Neural cell (in vitro differentiated cells): Measurements from ENCODE around the gene PKP2. TPM values are rescaled to one million over a fixed set of nuclear protein-coding genes. Genes with fewer than 3 reads are reported as not detected.

Source experiments
- H2AFZ ChIP-seq: fragments of 200-600, 300-800 bp; sonication (generic), shearing (Covaris generic); 2 replicates; pipeline ENCODE4 v1.6.0; 2014; ENCODE audit warnings: low read depth, mild to moderate bottlenecking, antibody characterized with exemption, low read length, moderate library complexity
- H3F3A ChIP-seq: fragments of 200-600 bp; shearing (Covaris generic); 2 replicates; pipeline ENCODE4 v1.6.1; 2016; ENCODE audit warnings: mild to moderate bottlenecking, moderate library complexity, mixed read lengths, antibody characterized with exemption, low read length; ENCODE audit not compliant: insufficient read depth, poor library complexity, severe bottlenecking
- H3K27ac ChIP-seq: fragments of 200-600, 300-800 bp; sonication (generic), shearing (Covaris generic); 2 replicates; pipeline ENCODE4 v1.5.1; 2014; ENCODE audit warnings: mild to moderate bottlenecking, low read length, moderate library complexity
- H3K27me3 ChIP-seq: fragments of 300-800, 200-600 bp; sonication (generic), shearing (Covaris generic); 2 replicates; pipeline ENCODE4 v1.6.0; 2014; ENCODE audit warnings: mild to moderate bottlenecking, low read depth, low read length, moderate library complexity; ENCODE audit not compliant: insufficient read depth
- H3K36me3 ChIP-seq: fragments of 300-800, 200-600 bp; sonication (generic), shearing (Covaris generic); 2 replicates; pipeline ENCODE4 v1.5.1; 2014; ENCODE audit warnings: mild to moderate bottlenecking, antibody characterized with exemption, low read length, moderate library complexity; ENCODE audit not compliant: insufficient read depth
- H3K4me2 ChIP-seq: fragments of 300-800, 200-600 bp; sonication (generic), shearing (Covaris generic); 2 replicates; pipeline ENCODE4 v1.6.0; 2014; ENCODE audit warnings: mild to moderate bottlenecking, low read length
- H3K4me3 ChIP-seq: fragments of 300-800, 200-600 bp; sonication (generic), shearing (Covaris generic); 2 replicates; pipeline ENCODE4 v1.5.1; 2014; ENCODE audit warnings: mild to moderate bottlenecking, low read length, moderate library complexity
- H3K79me2 ChIP-seq: fragments of 200-600 bp; shearing (Covaris generic); replicated peaks from 2 replicates; pipeline ENCODE4 v1.6.0; 2014; ENCODE audit warnings: mild to moderate bottlenecking, low read length, moderate library complexity; ENCODE audit not compliant: insufficient read depth
- H3K9ac ChIP-seq: fragments of 300-800, 200-600 bp; sonication (generic), shearing (Covaris generic); 2 replicates; pipeline ENCODE4 v1.6.1; 2016; ENCODE audit warnings: mild to moderate bottlenecking, low read length, mixed read lengths
- H3K9me2 ChIP-seq: fragments of 200-600 bp; shearing (Covaris generic); 2 replicates; pipeline ENCODE4 v1.6.1; 2016; ENCODE audit warnings: mild to moderate bottlenecking, low read length, mixed read lengths; ENCODE audit not compliant: insufficient read depth
- H3K9me3 ChIP-seq: fragments of 200-600, 300-800 bp; sonication (generic), shearing (Covaris generic); 2 replicates; pipeline ENCODE4 v1.6.1; 2016; ENCODE audit warnings: mild to moderate bottlenecking, mixed run types, low read length, moderate library complexity, mixed read lengths
- H4K20me1 ChIP-seq: fragments of 200-600 bp; shearing (Covaris generic); 2 replicates; pipeline ENCODE4 v1.6.1; 2016; ENCODE audit warnings: mild to moderate bottlenecking, mixed run types; ENCODE audit not compliant: insufficient read depth
- EP300 ChIP-seq: fragments of 450-650 bp; conservative IDR thresholded peaks from 2 replicates; pipeline ENCODE4 v1.6.1; 2014; ENCODE audit warnings: antibody characterized with exemption, mild to moderate bottlenecking, moderate library complexity; ENCODE audit not compliant: poor library complexity, severe bottlenecking
- EZH2 ChIP-seq: fragments of 200-600, 300-800 bp; shearing (Covaris generic), sonication (generic); IDR thresholded peaks from 2 replicates; pipeline ENCODE4 v1.6.1; 2014; ENCODE audit warnings: antibody characterized with exemption, low read length, borderline replicate concordance, mild to moderate bottlenecking; ENCODE audit not compliant: insufficient read depth, poor library complexity, severe bottlenecking
- MXI1 ChIP-seq: fragments of 450-650 bp; conservative IDR thresholded peaks from 2 replicates; pipeline ENCODE4 v1.6.1; 2014; ENCODE audit warnings: antibody characterized with exemption, mild to moderate bottlenecking; ENCODE audit not compliant: poor library complexity, severe bottlenecking
- POLR2AphosphoS5 ChIP-seq: IDR thresholded peaks from 2 replicates; pipeline ENCODE4 v1.6.1; 2012
- RAD21 ChIP-seq: fragments of 450-650 bp; conservative IDR thresholded peaks from 2 replicates; pipeline ENCODE4 v1.6.1; 2014; ENCODE audit warnings: antibody characterized with exemption, mild to moderate bottlenecking, moderate library complexity
- SMC3 ChIP-seq: fragments of 450-650 bp; conservative IDR thresholded peaks from 2 replicates; pipeline ENCODE4 v1.6.1; 2014; ENCODE audit warnings: antibody characterized with exemption, mild to moderate bottlenecking, moderate library complexity; ENCODE audit not compliant: poor library complexity
- TAF1 ChIP-seq: IDR thresholded peaks from 2 replicates; pipeline ENCODE4 v1.6.1; 2012; ENCODE audit warnings: low read depth
- polyA plus RNA-seq: library from polyadenylated mRNA; depleted of rRNA; stranded (reverse); fragments of >200 nt; gene quantifications from 2 replicates; pipeline ENCODE4 v1.2.3, GENCODE V29; 2014
- TF ChIP-seq, protein P1 (sequence below): IDR thresholded peaks from 2 replicates; pipeline ENCODE4 v1.6.1; 2012; ENCODE audit warnings: borderline replicate concordance
- TF ChIP-seq, protein P2 (sequence below): fragments of 450-650 bp; IDR thresholded peaks from 2 replicates; pipeline ENCODE4 v1.5.1; 2014; ENCODE audit warnings: antibody characterized with exemption, mild to moderate bottlenecking, moderate library complexity; ENCODE audit not compliant: poor library complexity, severe bottlenecking

The PKP2 gene
- polyA plus RNA-seq, 1 donor from 2014 or later, result 4.0 TPM

DNA sequence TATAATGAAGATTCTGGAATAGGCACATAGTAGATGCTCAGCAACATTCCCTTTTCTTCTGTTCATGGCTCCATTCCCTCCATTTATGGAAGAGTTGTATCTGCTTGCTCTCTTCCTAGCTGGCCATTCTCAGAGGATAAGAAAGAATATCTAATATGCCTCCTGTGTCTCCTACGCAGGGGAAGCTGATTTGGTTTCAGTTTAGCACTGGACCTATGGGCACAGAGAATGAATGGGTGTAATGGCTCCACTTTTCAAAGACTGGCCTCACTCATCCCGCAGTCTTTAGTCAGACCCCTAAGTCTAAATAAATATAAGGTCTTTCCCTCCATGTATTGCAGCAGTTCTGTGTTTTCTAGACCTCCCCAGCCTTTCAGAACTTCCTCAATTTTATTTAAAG lies 2.0 kb downstream of the PKP2 start:
- H3K79me2 ChIP-seq, result no peaks in the 10 kb centered on the region
- H3K27ac ChIP-seq, result no peak overlapping the region
- TF ChIP-seq, protein P1, sequence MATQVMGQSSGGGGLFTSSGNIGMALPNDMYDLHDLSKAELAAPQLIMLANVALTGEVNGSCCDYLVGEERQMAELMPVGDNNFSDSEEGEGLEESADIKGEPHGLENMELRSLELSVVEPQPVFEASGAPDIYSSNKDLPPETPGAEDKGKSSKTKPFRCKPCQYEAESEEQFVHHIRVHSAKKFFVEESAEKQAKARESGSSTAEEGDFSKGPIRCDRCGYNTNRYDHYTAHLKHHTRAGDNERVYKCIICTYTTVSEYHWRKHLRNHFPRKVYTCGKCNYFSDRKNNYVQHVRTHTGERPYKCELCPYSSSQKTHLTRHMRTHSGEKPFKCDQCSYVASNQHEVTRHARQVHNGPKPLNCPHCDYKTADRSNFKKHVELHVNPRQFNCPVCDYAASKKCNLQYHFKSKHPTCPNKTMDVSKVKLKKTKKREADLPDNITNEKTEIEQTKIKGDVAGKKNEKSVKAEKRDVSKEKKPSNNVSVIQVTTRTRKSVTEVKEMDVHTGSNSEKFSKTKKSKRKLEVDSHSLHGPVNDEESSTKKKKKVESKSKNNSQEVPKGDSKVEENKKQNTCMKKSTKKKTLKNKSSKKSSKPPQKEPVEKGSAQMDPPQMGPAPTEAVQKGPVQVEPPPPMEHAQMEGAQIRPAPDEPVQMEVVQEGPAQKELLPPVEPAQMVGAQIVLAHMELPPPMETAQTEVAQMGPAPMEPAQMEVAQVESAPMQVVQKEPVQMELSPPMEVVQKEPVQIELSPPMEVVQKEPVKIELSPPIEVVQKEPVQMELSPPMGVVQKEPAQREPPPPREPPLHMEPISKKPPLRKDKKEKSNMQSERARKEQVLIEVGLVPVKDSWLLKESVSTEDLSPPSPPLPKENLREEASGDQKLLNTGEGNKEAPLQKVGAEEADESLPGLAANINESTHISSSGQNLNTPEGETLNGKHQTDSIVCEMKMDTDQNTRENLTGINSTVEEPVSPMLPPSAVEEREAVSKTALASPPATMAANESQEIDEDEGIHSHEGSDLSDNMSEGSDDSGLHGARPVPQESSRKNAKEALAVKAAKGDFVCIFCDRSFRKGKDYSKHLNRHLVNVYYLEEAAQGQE, result no peak
- TF ChIP-seq EZH2 (no peak), MXI1 (no peak), SMC3 (no peak), TAF1 (no peak), RAD21 (no peak), EP300 (no peak), POLR2AphosphoS5 (no peak)
- TF ChIP-seq, protein P2, sequence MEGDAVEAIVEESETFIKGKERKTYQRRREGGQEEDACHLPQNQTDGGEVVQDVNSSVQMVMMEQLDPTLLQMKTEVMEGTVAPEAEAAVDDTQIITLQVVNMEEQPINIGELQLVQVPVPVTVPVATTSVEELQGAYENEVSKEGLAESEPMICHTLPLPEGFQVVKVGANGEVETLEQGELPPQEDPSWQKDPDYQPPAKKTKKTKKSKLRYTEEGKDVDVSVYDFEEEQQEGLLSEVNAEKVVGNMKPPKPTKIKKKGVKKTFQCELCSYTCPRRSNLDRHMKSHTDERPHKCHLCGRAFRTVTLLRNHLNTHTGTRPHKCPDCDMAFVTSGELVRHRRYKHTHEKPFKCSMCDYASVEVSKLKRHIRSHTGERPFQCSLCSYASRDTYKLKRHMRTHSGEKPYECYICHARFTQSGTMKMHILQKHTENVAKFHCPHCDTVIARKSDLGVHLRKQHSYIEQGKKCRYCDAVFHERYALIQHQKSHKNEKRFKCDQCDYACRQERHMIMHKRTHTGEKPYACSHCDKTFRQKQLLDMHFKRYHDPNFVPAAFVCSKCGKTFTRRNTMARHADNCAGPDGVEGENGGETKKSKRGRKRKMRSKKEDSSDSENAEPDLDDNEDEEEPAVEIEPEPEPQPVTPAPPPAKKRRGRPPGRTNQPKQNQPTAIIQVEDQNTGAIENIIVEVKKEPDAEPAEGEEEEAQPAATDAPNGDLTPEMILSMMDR, result no peak
- no peak overlapping the region for H3K4me2 ChIP-seq
- no peaks in the 10 kb centered on the region for H3K9me2 ChIP-seq
- H3K36me3 ChIP-seq, result no peaks in the 10 kb centered on the region
- peaks cover 3% of the 10 kb centered on the region for H3F3A ChIP-seq
- H3K4me3 ChIP-seq, result no peak overlapping the region
- no peaks in the 10 kb centered on the region for H3K9me3 ChIP-seq
- no peaks in the 10 kb centered on the region for H4K20me1 ChIP-seq
- no peak overlapping the region for H2AFZ ChIP-seq
- peaks cover 17% of the 10 kb centered on the region for H3K27me3 ChIP-seq
- no peak overlapping the region for H3K9ac ChIP-seq

DNA sequence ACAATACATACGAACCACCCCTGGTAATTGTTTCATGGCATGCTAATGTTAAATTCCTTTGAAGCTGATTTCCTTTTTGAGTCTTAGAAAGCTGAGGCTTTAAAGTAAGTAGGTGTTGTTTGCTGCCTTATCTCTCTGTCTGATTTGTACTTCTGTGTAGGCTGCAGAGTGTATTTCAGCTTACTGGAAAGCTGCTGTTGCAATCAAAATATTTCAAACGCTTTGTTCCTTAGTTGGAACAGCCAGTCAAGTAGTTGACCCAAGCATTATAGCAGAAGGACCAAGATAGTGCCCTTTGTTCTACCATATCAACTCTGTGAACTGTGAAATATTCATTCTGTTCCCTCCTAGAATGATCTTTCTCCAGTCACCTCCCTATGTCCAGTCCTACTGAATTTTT lies 3.1 kb downstream of the PKP2 start:
- Histone ChIP-seq H3K36me3 (no peaks in the 10 kb centered on the region), H3K4me3 (peak overlapping the region; percentile 42), H4K20me1 (no peaks in the 10 kb centered on the region), H3K27me3 (peaks cover 17% of the 10 kb centered on the region), H3K4me2 (peak overlapping the region; percentile 31), H3K9me2 (no peaks in the 10 kb centered on the region), H3F3A (peaks cover 3% of the 10 kb centered on the region), H3K9ac (no peak overlapping the region), H3K27ac (no peak overlapping the region), H3K79me2 (no peaks in the 10 kb centered on the region), H2AFZ (no peak overlapping the region), H3K9me3 (no peaks in the 10 kb centered on the region)
- TF ChIP-seq SMC3 (no peak), MXI1 (no peak), POLR2AphosphoS5 (no peak), RAD21 (no peak), TAF1 (no peak), EP300 (no peak), EZH2 (no peak)
- TF ChIP-seq, protein P1, result no peak
- TF ChIP-seq, protein P2, result no peak
